CD1c-positive myeloid dendritic cell (primary cell): ENCODE results near the gene TEC.

Experiments
- DNase-seq: peaks from one replicate; pipeline ENCODE4 v3.0.0-alpha.2; 2016; ENCODE audit errors: extremely low spot score

TEC gene

GRCh38 chr4:48163746-48164145 lies 105.9 kb downstream of the TEC start:
- DNase-seq, result no peak

- peak; percentile 34 for DNase-seq
Observed at GRCh38 chr4:48162162-48162561, 107.5 kb downstream of the TEC start.

- DNase-seq, result no peak
Observed at GRCh38 chr4:48157271-48157670, 112.4 kb downstream of the TEC start.

- no peak for DNase-seq
Observed at GRCh38 chr4:48156423-48156822, 113.2 kb downstream of the TEC start.

GRCh38 chr4:48153791-48154550 lies 115.7 kb downstream of the TEC start:
- DNase-seq, result no peak

- DNase-seq, result no peak
Observed at GRCh38 chr4:48152259-48152658, 117.4 kb downstream of the TEC start.

GRCh38 chr4:48149827-48150370 lies 119.7 kb downstream of the TEC start:
- DNase-seq, result no peak

GRCh38 chr4:48147621-48148020 lies 122.0 kb downstream of the TEC start:
- no peak for DNase-seq

- peak; percentile 54 for DNase-seq
Observed at GRCh38 chr4:48141048-48141447, 128.6 kb downstream of the TEC start.

- no peak for DNase-seq
Observed at GRCh38 chr4:48139691-48140090, 129.9 kb downstream of the TEC start.

GRCh38 chr4:48138936-48139335 lies 130.7 kb downstream of the TEC start:
- no peak for DNase-seq

- DNase-seq, result no peak
Observed at GRCh38 chr4:48138511-48138910, 131.1 kb downstream of the TEC start.

- DNase-seq, result no peak
Observed at GRCh38 chr4:48137846-48138245, 131.8 kb downstream of the TEC start.

- no peak for DNase-seq
Observed at GRCh38 chr4:48134081-48134480, 135.6 kb downstream of the TEC start, which contains the start of gene TXK. Gene TXK (minus strand): TSS chr4:48134250. CDS start chr4:48134170, 80 bp downstream.

GRCh38 chr4:48133669-48134068 lies 136.0 kb downstream of the TEC start:
- no peak for DNase-seq

GRCh38 chr4:48131736-48132135 lies 137.9 kb downstream of the TEC start:
- DNase-seq, result no peak

GRCh38 chr4:48130100-48130499 lies 139.5 kb downstream of the TEC start:
- no peak for DNase-seq

- peak; percentile 43 for DNase-seq
Observed at GRCh38 chr4:48129307-48130014, 140.2 kb downstream of the TEC start.

- peak; percentile 84 for DNase-seq
Observed at GRCh38 chr4:48127682-48128404, 141.8 kb downstream of the TEC start.

GRCh38 chr4:48127231-48127630 lies 142.4 kb downstream of the TEC start:
- no peak for DNase-seq

GRCh38 chr4:48126621-48127020 lies 143.0 kb downstream of the TEC start:
- no peak for DNase-seq

- DNase-seq, result no peak
Observed at GRCh38 chr4:48124870-48125269, 144.8 kb downstream of the TEC start.
